ENCODE measurements around the gene STX19.

DNA sequence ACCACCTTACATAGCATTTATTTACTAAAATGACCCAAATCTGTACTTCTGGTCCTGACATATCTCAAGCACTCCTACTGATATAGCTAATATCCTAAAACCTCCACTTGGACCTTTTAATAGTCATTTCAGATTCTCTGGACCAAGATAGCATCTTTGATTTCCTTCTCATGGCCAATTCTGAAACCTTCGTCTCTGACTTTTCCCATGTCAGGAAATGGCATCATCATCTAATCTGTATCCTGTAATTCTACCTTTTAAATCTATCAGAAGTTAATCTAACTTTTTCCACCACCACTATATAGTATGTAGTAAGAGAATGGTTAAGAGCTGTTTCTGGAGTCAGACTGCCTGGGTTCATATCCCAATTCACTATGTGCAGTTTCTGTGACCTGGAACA lies 16.2 kb downstream of the STX19 start:
- TF ChIP-seq, protein P1, sequence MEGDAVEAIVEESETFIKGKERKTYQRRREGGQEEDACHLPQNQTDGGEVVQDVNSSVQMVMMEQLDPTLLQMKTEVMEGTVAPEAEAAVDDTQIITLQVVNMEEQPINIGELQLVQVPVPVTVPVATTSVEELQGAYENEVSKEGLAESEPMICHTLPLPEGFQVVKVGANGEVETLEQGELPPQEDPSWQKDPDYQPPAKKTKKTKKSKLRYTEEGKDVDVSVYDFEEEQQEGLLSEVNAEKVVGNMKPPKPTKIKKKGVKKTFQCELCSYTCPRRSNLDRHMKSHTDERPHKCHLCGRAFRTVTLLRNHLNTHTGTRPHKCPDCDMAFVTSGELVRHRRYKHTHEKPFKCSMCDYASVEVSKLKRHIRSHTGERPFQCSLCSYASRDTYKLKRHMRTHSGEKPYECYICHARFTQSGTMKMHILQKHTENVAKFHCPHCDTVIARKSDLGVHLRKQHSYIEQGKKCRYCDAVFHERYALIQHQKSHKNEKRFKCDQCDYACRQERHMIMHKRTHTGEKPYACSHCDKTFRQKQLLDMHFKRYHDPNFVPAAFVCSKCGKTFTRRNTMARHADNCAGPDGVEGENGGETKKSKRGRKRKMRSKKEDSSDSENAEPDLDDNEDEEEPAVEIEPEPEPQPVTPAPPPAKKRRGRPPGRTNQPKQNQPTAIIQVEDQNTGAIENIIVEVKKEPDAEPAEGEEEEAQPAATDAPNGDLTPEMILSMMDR (IDR thresholded peaks at IDR 0.05) = no peak
- TF ChIP-seq ZFX (IDR thresholded peaks at IDR 0.05; ENCODE audit: borderline replicate concordance) = no peak
